AG08395 (cell line): ENCODE results near the gene SREK1IP1.

ENCODE experiments used
- DNase-seq: peaks from one replicate; pipeline ENCODE4 v3.0.0; 2012; ENCODE audit warnings: mixed read lengths, low spot score

SREK1IP1 gene

GRCh38 chr5:64768358-64769312, at the start of gene SREK1IP1, which contains the start of gene CWC27:
Gene SREK1IP1, minus strand, starts transcription at chr5:64768691. Its CDS starts 174 bp downstream, at chr5:64768517.
Gene CWC27, plus strand, starts transcription at chr5:64768930. Its CDS starts 217 bp downstream, at chr5:64769147.
- peak; percentile 86 for DNase-seq

GRCh38 chr5:64818245-64818644, 49.8 kb upstream of the SREK1IP1 start:
- DNase-seq, result no peak

GRCh38 chr5:64814073-64814472, 45.6 kb upstream of the SREK1IP1 start:
- no peak for DNase-seq

GRCh38 chr5:64811050-64811640, 42.7 kb upstream of the SREK1IP1 start:
- peak; percentile 43 for DNase-seq

GRCh38 chr5:64807520-64807919, 39.0 kb upstream of the SREK1IP1 start:
- no peak for DNase-seq

- no peak for DNase-seq
These were observed 38.0 kb upstream of the SREK1IP1 start for GRCh38 chr5:64806537-64806936.

- no peak for DNase-seq
These were observed 32.4 kb upstream of the SREK1IP1 start for GRCh38 chr5:64800926-64801325.

- DNase-seq, result no peak
These were observed 27.8 kb upstream of the SREK1IP1 start for GRCh38 chr5:64796301-64796700.

GRCh38 chr5:64794053-64794770, 25.7 kb upstream of the SREK1IP1 start:
- no peak for DNase-seq

GRCh38 chr5:64792469-64792868, 24.0 kb upstream of the SREK1IP1 start:
- no peak for DNase-seq

GRCh38 chr5:64790210-64790609, 21.7 kb upstream of the SREK1IP1 start:
- no peak for DNase-seq

GRCh38 chr5:64789457-64789856, 21.0 kb upstream of the SREK1IP1 start:
- no peak for DNase-seq

- DNase-seq, result no peak
These were observed 19.7 kb upstream of the SREK1IP1 start for GRCh38 chr5:64788156-64788555.

- no peak for DNase-seq
These were observed 17.9 kb upstream of the SREK1IP1 start for GRCh38 chr5:64786372-64786771.

GRCh38 chr5:64784451-64785025, 16.0 kb upstream of the SREK1IP1 start:
- DNase-seq, result peak; percentile 58

GRCh38 chr5:64775291-64775690, 6.8 kb upstream of the SREK1IP1 start:
- DNase-seq, result no peak

GRCh38 chr5:64773533-64773932, 5.0 kb upstream of the SREK1IP1 start:
- no peak for DNase-seq

GRCh38 chr5:64771736-64772135, 3.2 kb upstream of the SREK1IP1 start:
- no peak for DNase-seq

GRCh38 chr5:64769855-64770254, 1.4 kb upstream of the SREK1IP1 start:
- DNase-seq, result no peak

GRCh38 chr5:64767959-64768357, 533 bp downstream of the SREK1IP1 start:
- peak; percentile 2 for DNase-seq

- no peak for DNase-seq
These were observed 1.6 kb downstream of the SREK1IP1 start for GRCh38 chr5:64766941-64767340.
